ENCODE measurements around the gene PLEKHF1. TPM values are rescaled to one million over a fixed set of nuclear protein-coding genes. Genes with fewer than 3 reads are reported as not detected.
A peak's percentile ranks its signal among the peaks of the same experiment; 100 is the strongest.

PLEKHF1 gene
- total RNA-seq, 4 donors from 2014 or later, result 7.4 to 35.9 (median 19.7) TPM

DNA sequence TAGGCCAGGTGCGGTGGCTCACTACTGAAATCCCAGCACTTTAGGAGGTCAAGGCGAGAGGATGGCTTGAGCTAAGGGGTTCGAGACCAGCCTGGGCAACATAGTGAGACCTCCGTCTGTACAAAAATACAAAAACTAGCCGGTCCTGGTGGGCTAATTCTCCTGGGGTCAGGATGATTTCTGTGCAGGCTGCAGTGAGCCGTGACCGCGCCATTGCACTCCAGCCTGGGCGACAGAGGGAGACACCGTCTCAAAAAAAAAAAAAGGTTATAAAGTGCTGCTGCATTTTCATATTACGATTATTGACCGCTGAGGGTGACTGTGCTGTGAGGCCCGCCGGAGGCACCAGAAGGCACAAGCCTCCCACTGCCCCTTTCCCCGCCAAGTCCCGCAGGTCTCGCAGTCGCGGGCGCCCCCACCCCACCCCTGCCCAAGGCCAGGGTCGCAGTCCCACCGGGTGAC, 477 bp upstream of the PLEKHF1 start:
- no peak for TF ChIP-seq POLR2A (IDR thresholded peaks at IDR 0.05)
- TF ChIP-seq, protein P1, sequence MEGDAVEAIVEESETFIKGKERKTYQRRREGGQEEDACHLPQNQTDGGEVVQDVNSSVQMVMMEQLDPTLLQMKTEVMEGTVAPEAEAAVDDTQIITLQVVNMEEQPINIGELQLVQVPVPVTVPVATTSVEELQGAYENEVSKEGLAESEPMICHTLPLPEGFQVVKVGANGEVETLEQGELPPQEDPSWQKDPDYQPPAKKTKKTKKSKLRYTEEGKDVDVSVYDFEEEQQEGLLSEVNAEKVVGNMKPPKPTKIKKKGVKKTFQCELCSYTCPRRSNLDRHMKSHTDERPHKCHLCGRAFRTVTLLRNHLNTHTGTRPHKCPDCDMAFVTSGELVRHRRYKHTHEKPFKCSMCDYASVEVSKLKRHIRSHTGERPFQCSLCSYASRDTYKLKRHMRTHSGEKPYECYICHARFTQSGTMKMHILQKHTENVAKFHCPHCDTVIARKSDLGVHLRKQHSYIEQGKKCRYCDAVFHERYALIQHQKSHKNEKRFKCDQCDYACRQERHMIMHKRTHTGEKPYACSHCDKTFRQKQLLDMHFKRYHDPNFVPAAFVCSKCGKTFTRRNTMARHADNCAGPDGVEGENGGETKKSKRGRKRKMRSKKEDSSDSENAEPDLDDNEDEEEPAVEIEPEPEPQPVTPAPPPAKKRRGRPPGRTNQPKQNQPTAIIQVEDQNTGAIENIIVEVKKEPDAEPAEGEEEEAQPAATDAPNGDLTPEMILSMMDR (IDR thresholded peaks at IDR 0.05), result peak in 2 of 4 experiments; percentile 8 to 13
- peak overlapping the region; percentile 96 to 97 for H3K27ac ChIP-seq
- H3K9me3 ChIP-seq, result no peaks in the 10 kb centered on the region
- H3K36me3 ChIP-seq, result no peaks in the 10 kb centered on the region
- H3K27me3 ChIP-seq, result no peaks in the 10 kb centered on the region
- intact Hi-C loops (cut with DNase I; ENCODE audit: low total_unique reads), result no loop called here
- DNase-seq, result no peak
- peaks cover 27 to 33% of the 10 kb centered on the region in 2 donors for H3K4me1 ChIP-seq
- peak overlapping the region; percentile 74 to 88 for H3K4me3 ChIP-seq

GRCh38 chr19:29665826-29666577, 741 bp downstream of the PLEKHF1 start:
- Histone ChIP-seq H3K27ac (peak overlapping the region; percentile 96 to 97), H3K27me3 (no peaks in the 10 kb centered on the region), H3K4me1 (peaks cover 29 to 33% of the 10 kb centered on the region in 2 donors), H3K36me3 (no peaks in the 10 kb centered on the region), H3K9me3 (no peaks in the 10 kb centered on the region), H3K4me3 (peak overlapping the region; percentile 74 to 88)
- intact Hi-C loops (cut with DNase I; ENCODE audit: low total_unique reads), result no loop called here
- peak; percentile 54 to 68 for DNase-seq
- TF ChIP-seq, protein P1 (IDR thresholded peaks at IDR 0.05), result no peak
- TF ChIP-seq POLR2A (IDR thresholded peaks at IDR 0.05), result peak in 1 of 2 donors; percentile 35

GRCh38 chr19:29666578-29667386, 1.5 kb downstream of the PLEKHF1 start:
- Histone ChIP-seq H3K4me1 (peaks cover 28 to 33% of the 10 kb centered on the region in 2 donors), H3K36me3 (no peaks in the 10 kb centered on the region), H3K27me3 (no peaks in the 10 kb centered on the region), H3K27ac (peak overlapping the region; percentile 96 to 97), H3K9me3 (no peaks in the 10 kb centered on the region), H3K4me3 (peak overlapping the region; percentile 74 to 88)
- intact Hi-C loops (cut with DNase I; ENCODE audit: low total_unique reads), result no loop called here
- TF ChIP-seq POLR2A (IDR thresholded peaks at IDR 0.05), result no peak
- TF ChIP-seq, protein P1 (IDR thresholded peaks at IDR 0.05), result no peak
- DNase-seq, result peak; percentile 82 to 87

DNA sequence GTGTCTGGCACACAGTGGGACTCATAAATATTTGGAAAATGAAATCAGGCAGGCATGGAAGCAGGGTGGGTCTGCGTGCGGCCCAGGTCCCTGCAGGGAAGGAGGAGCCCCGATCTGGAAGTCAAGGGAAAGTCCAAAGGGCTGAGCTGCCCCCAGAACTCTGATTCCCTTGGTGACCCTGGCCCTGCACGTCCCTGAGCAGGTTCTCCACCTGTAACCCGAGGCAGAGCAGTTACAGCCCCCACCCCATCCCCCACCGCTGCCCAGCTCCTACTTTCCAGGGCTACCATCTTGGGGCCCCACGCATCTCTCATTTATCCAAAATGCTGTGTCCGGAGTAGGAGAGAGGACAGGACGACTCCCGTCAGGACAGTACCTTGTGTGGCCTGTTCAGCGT, 2.1 kb downstream of the PLEKHF1 start:
- H3K9me3 ChIP-seq, result no peaks in the 10 kb centered on the region
- no peaks in the 10 kb centered on the region for H3K27me3 ChIP-seq
- peaks cover 30 to 33% of the 10 kb centered on the region in 2 donors for H3K4me1 ChIP-seq
- no peaks in the 10 kb centered on the region for H3K36me3 ChIP-seq
- peak overlapping the region; percentile 74 to 88 for H3K4me3 ChIP-seq
- peak overlapping the region; percentile 96 to 97 for H3K27ac ChIP-seq
- intact Hi-C loops (cut with DNase I; ENCODE audit: low total_unique reads), result no loop called here
- DNase-seq, result no peak
- no peak for TF ChIP-seq POLR2A (IDR thresholded peaks at IDR 0.05)
- TF ChIP-seq, protein P1 (IDR thresholded peaks at IDR 0.05), result no peak
